Cardiac fibroblast (primary cell): Measurements from ENCODE around the gene ZSWIM4.
"Not testable (repeated sequence)": the region's sequence is repeated elsewhere in the genome, so short reads cannot be mapped to it uniquely, and the experiment has no call there.

Source experiments
- DNase-seq, 2 donors: peaks; one replicate each; pipeline versions ENCODE4 v3.0.0 to v3.0.0-alpha.2; 2010; ENCODE audit warnings: low read depth in 2 of 2
- H3K4me3 ChIP-seq, 2 donors: replicated peaks in 1 of 2; 1 replicate in 1 of 2; 2 replicates in 1 of 2; pipeline ENCODE4 v1.5.1; 2011; ENCODE audit warnings: low read depth in 2 of 2, low read length in 2 of 2, mild to moderate bottlenecking in 2 of 2, moderate library complexity in 1 of 2
- TF ChIP-seq, protein P1 (sequence below): IDR thresholded peaks from one replicate; pipeline ENCODE4 v1.5.1; 2011; ENCODE audit warnings: low read depth, mild to moderate bottlenecking, low read length, inconsistent platforms

Gene ZSWIM4

DNA sequence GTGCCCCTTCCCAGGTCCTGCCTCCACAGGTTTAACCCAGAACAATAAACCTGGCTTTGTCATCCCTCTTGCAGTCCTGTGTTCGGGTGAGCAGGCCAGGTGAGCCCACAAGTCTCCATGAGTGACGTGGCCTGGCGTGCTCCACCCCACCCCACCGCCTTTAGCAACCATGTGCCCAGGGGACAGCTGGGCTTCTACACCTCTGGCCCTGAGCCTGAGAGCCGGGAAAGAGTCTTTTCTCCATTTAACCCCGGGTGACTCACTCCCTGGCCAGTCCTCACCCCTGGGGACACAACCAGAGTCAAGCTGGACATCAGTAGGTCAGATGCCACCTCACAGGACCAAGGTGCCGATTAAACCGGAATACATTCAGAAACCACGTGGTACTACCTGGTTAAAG lies 16.8 kb upstream of the ZSWIM4 start:
- TF ChIP-seq, protein P1, sequence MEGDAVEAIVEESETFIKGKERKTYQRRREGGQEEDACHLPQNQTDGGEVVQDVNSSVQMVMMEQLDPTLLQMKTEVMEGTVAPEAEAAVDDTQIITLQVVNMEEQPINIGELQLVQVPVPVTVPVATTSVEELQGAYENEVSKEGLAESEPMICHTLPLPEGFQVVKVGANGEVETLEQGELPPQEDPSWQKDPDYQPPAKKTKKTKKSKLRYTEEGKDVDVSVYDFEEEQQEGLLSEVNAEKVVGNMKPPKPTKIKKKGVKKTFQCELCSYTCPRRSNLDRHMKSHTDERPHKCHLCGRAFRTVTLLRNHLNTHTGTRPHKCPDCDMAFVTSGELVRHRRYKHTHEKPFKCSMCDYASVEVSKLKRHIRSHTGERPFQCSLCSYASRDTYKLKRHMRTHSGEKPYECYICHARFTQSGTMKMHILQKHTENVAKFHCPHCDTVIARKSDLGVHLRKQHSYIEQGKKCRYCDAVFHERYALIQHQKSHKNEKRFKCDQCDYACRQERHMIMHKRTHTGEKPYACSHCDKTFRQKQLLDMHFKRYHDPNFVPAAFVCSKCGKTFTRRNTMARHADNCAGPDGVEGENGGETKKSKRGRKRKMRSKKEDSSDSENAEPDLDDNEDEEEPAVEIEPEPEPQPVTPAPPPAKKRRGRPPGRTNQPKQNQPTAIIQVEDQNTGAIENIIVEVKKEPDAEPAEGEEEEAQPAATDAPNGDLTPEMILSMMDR, result no peak
- no peak overlapping the region for H3K4me3 ChIP-seq
- no peak for DNase-seq

GRCh38 chr19:13778847-13779246 lies 16.4 kb upstream of the ZSWIM4 start:
- H3K4me3 ChIP-seq, result no peak overlapping the region
- no peak for DNase-seq
- TF ChIP-seq, protein P1, result no peak

DNA sequence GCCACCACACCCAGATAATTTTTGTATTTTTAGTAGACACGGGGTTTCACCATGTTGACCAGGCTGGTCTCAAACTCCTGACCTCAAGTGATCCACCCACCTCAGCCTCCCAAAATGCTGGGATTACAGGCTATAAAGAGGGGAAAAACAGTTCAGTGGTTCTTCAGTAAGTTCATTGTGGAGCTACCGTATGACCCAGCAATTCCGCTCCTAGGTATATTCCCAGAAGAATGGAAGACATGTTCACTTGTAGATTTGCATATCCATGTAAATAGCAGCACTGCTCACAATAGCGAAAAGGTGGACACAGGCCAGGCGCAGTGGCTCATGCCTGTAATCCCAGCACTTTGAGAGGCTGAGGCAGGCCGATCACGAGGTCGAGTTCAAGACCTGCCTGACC lies 15.4 kb upstream of the ZSWIM4 start:
- not testable (repeated sequence) for DNase-seq, H3K4me3 ChIP-seq

DNA sequence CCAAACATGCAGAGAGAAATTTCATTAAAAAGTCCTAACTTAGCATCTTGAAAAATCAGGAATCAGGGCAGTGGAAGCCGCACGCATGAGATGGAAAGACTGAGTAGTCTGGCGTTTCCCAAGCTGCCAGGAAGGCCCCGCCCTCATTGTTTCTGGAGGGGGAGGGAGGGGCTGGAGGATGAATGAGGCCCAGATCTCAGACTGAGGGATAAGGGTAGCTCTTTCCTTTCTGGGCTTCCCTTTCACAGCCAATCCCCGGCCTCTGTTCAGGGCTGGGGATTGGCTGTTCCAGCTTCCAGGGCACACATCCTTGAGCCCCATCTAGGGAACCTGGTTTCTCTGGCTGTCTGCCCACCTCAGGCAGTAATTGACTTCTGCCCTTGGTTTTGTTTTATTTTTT lies 13.7 kb upstream of the ZSWIM4 start:
- peak; percentile 92 to 93 for DNase-seq
- TF ChIP-seq, protein P1, result no peak

DNA sequence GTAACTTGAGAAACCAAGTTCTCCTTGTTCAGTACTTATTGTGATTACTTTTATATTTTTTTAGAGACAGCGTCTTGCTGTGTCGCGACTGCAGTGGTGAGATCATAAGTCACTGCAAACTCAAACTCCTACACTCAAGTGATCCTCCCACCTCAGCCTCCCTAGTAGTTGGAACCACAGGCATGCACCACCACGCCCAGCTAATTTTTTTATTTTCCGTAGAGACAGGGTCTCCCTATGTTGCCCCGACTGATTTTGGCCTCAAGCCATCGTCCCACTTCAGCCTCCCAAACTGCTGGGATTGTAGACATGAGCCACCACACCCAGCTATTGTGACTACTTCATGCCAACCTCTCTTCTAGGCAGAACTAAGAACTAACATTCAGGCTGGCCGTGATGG lies 12.7 kb upstream of the ZSWIM4 start:
- TF ChIP-seq, protein P1, result no peak
- no peak overlapping the region for H3K4me3 ChIP-seq
- peak in 1 of 2 donors; percentile 24 for DNase-seq

More for the DNA sequence above, 13.7 kb upstream of the ZSWIM4 start:
- no peak overlapping the region for H3K4me3 ChIP-seq

DNA sequence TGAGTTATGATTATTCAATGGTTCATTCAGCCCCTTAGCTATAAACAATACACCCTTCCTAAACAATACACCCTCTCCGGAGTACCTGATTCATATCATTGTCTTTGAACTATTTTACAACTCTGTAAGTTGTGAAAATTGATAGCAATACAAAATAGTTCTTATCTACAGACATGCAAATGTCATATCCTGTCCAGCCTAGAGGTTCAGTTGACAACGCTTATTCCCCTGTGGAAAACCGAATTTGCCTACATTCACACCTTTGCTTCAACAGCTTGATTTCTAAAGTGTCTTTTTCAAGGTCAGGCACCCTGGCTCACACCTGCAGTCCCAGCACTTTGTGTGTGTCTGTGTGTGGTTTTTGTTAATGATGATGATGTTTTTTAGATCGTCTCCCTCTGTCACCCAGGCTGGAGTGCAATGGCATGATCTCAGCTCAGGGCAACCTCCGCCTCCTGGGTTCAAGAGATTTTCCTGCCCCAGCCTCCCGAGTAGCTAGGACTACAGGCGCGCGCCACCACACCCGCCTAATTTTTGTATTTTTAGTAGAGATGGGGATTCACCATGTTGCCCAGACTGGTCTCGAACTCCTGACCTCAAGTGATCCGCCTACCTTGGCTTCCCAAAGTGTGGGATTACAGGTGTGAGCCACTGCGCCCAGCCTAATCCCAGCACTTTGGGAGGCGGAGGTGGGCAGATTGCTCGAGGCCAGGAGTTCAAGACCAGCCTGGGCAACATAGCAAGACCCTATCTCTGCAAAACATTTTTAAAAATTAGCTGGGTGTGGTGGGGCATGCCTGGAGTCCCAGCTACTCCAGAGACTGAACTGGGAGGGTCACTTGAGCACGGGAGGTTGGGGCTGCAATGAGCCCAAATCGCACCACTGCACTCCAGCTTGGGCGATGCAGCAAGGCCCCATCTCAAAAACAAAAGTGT lies 11.4 kb upstream of the ZSWIM4 start:
- no peak for DNase-seq
- TF ChIP-seq, protein P1, result no peak
- no peak overlapping the region for H3K4me3 ChIP-seq

DNA sequence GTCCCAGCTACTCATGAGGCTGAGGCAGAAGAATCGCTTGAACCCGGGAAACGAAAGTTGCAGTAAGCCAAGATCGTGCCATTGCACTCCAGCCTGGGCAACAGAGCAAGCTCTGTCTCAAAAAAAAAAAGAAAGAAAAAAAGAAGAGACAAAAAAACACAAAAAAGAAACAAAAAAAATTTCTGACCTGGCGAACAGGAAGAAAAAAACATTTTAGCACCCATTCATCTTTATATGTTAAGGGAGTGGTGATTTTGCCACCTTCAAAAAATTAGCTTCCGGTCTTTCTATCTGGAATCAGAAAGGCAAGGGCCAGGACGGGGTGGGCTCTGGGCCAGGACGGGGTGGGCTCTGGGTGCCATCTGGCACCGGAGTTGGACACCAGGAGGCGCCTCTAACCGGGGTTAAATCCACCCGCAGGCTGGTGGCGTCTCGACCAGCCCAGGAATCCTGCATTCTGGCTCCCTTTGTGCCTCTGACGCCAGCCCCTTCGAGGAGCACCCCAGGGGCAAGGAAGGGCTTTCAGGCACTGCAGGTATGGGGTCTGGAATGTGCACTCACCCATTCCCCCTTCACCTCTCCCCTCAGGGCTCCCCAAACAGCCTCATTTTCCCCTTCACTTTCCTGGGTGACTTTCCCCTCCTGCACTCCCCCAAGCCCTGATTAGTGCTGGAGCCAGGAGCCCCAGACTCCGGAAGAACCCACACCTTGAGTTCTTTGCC lies 10.4 kb upstream of the ZSWIM4 start:
- DNase-seq, result peak; percentile 72 to 82
- H3K4me3 ChIP-seq, result no peak overlapping the region
- TF ChIP-seq, protein P1, result peak; percentile 78
